Measurements from ENCODE around the gene SLC22A1.
A peak's percentile ranks its signal among the peaks of the same experiment; 100 is the strongest.
"Not testable (repeated sequence)": the region's sequence is repeated elsewhere in the genome, so short reads cannot be mapped to it uniquely, and the experiment has no call there.

Gene SLC22A1

DNA sequence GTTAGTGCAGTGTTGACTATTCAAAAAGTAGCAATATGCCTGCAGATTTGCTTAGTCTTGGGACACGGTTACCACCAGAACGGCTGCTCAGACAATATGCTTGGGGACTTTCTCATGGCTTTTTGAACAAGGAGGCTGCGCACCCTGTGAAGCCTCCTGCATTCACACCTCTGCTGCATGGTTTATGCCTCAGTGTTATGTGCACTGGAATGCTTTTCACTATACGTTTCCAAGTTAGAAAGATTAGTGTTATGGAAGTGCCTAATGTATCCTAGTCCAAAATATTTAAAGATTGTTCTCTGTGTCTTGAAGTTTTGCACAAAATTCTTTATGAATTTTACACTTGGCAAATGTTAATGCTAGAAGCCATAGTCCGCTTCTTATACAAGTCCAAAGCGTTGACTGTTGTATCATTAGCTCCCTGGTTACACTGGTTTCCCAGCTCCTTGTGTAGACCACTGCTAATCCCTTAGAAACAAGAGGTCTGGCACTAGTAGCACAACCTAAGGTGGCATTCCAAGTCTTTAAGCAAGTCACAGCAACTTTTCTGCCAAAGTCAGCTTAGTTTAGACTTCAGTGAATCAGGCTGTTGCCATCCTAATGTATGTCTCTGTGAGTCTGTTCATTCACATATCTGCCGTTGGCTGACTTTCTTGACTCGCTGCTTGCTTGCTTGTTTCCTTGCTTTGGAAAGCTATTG, 26.3 kb upstream of the SLC22A1 start:
- DNase-seq: no peak

DNA sequence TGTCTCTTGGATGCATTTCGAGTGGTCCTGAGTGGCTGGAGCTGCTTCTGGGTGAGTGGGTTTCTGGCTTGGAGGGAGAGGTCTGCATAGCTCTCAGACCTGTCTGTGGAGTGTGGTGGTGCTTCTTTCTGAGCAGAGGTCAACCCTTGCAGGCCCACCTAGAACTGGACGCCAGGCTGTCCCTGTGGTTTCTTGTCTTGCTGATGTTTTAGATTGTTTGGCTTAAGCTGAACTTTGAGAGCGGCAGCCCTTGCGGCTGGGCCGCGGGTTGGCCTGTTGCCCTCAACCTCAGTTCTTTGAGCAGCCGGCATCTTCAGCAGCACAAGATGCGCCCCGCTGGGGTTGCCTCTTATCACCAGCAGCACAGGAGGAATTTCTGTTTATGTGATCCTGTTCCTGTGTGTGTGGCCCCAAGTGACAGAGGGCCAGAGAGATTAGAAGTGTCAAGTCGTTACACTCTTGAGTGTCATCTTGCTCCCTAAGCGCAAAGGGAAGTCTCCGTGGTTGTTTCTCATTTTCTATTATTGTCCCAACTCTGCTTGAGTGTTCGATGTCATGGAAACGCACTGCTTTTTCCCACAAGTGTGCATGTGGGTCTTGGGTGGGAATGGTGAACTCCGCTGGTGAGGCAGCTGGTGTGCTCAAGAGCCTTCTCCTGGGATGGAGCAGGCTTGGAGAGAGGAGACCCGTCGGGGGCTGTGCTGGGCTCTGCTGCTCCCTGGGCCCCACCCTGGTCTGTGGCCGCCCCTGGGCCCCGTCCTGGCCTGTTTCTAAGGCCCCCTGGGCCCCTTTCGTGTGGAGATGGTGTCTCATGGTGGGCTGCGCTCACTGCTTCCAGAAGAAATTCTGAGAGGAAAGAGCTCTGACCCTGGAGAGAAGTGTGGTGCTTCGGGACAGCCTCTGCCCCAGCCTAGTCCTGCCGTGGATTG, 20.1 kb upstream of the SLC22A1 start:
- DNase-seq: no peak

DNA sequence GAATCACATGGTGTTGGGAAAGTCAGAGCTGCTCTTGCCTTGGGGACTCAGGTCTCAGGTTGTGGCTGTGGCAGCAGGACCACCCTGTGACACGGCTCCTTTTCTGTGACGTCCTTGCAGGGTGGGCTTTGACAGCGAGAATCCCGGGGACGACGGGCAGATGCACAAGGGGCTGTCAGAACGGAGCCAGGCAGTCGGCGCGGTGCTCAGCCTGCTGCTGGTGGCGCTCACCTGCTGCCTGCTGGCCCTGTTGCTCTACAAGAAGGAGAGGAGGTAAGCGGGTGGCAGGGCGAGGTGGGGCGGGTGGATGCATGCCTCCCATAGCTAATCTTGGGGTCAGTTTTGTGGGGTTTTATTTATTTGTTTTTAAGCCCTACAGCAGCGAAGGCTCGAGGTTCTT, 19.2 kb upstream of the SLC22A1 start:
- DNase-seq: no peak

GRCh38 chr6:160102956-160103824, 18.4 kb upstream of the SLC22A1 start:
- peak; percentile 22 for DNase-seq

GRCh38 chr6:160103825-160104100, 17.9 kb upstream of the SLC22A1 start:
- DNase-seq: no peak

- no peak for DNase-seq
Measured at GRCh38 chr6:160104821-160105517, 16.6 kb upstream of the SLC22A1 start.

GRCh38 chr6:160106010-160106409, 15.6 kb upstream of the SLC22A1 start:
- DNase-seq: no peak

DNA sequence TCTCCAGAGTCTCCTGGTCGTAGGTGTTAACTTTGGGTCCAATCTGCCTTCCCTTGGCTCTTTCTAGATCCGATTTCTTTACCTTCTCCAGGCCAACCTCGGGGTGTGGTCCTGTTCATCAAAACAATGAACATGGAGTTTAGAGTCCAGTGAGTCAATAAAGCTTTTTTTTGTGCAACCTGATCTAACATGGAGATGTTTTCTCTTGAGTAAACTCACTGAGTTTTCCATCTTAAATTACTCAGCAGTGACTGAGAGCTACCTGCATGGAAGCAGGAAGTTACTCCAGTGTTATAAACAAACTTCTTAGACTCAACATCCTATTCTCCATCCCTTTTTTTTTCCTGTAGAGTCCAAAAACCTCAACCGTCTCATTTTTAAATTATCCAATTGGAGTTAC, 14.9 kb upstream of the SLC22A1 start:
- no peak for DNase-seq

DNA sequence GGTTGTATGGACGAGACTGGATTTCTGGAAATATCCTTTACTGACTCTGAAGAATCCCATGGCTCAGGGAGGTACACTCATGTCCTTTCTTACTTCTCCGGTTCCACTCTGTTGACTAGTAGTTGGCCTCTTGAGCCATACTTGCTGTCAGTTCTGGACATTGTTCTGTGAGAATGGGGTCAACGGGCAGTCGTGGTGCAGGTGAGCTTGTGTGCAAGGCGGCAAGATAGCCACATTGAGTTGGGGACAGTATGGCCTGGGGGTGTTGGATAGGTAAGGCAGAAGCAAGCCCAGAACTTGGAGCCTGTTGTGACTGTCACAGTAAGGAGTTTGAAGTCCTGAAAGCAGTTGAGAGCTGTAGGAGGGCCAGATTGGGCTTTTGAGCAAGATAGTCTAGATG, 13.5 kb upstream of the SLC22A1 start:
- DNase-seq: no peak

DNA sequence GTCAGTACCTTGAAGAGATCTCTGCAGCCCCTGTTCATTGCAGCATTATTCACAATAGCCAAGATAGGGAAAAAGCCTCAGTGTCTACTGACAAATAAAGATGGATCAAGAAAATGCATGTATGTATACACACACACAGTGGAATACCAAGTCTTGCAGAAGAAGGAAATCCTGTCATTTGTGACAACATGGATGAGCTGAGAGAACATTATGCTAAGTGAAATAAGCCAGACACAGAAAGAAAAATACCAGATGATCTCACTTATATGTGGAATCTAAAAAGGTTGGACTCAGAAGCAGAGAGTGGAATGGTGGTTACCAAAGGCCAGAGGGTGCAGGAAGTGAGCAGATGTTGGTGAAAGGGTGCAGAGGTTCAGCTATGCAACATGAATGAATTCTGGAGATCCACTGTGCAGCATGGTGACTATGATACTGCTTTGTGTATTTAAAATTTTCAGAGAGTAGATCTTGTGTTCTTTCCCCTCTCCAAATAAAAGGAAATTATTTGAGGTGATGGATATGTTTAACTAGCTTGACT, 11.0 kb upstream of the SLC22A1 start:
- DNase-seq: no peak

- DNase-seq: no peak
Measured at GRCh38 chr6:160111806-160112205, 9.8 kb upstream of the SLC22A1 start.

DNA sequence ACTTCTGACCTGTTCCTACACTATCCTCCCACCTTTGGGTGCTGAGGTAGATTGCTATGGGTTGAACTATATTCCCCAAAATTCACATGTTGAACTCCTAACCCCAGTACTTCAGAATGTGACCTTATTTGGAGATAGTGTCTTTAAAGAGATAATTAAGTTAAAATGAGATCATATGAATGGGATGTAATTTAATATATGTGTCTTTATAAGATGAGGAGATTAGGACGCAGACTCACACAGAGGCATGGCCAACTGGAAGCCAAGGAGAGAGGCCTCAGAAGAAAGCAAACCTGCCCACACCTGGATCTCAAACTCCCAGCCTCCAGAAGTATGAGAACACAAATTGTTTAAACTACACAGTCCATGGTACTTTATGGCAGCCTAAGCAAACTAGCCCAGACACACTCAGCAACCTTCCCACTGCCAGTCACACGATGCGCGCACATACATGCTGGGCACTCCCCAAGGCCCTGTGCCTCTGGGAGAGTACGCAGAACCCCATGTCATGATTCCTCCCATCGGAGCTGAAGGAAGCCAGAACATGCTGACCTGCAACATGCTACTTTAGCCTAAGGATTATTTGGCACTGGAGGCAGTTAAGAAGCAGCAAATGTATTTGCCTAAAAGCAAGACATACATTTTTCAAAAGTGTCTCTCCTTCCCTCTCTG, 8.9 kb upstream of the SLC22A1 start:
- no peak for DNase-seq

DNA sequence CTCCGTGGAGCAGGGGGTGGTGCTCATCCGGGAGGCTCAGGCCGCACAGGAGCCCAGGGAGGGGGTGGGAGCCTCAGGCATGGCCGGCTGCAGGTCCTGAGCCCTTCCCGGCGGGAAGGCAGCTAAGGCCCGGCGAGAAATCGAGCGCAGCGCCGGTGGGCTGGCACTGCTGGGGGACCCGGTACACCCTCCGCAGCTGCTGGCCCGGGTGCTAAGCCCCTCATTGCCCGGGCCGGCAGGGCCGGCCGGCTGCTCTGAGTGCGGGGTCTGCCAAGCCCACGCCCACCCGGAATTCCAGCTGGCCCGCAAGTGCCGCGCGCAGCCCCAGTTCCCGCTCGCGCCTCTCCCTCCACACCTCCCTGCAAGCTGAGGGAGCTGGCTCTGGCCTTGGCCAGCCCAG, 7.1 kb upstream of the SLC22A1 start:
- DNase-seq: not testable (repeated sequence)

- DNase-seq: no peak
Measured at GRCh38 chr6:160115421-160115820, 6.2 kb upstream of the SLC22A1 start.

GRCh38 chr6:160116411-160116810, 5.2 kb upstream of the SLC22A1 start:
- no peak for DNase-seq

DNA sequence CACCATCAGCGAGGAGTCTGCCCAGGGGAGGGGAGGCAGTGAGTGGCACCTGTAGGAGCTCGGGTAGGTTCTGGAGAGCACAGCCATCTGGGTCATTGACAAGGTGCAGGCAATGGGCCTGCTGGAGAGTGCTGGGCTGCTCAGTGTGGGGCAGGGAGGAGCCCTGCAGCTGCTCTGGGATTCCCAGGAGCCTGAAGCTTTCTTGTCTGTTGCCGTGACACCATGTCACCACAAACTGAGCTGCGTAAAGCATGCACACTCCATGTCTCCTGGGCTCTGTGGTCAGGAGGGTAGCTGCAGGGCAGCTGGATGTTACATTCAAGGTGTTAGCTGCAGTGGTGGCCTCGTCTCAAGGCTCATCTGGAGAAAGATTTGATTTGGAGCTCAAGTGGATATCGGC, 4.5 kb upstream of the SLC22A1 start:
- no peak for DNase-seq

DNA sequence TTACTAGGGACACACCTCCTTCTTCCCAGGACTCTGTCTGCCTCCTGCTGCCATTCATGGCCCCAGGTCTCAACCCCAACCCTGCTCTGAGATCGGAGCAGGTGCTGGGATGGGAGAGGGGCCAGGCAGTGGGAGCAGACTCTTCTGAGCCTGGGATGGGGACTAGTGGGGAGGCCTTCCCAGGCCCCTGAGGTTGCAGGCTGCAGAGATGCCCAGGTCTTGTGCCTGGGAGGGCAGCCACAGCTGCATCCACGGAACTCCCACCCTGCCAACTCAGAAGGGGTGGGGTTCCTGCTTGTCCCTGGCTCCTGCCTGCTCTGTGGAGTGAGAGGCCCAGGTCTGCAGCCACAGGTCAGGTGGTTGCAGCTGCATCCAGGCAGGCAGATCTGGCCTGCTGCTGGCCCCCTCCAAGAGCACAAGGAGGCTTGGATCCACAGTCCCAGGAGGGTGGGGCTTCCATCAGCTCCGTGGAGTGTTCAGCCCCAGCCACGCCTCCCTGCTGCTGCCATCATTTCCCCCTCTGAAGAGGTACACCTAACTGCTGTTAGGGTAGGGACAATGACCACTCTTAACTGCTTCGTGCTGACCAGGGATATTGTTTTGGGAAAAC, 2.9 kb upstream of the SLC22A1 start:
- no peak for DNase-seq

DNA sequence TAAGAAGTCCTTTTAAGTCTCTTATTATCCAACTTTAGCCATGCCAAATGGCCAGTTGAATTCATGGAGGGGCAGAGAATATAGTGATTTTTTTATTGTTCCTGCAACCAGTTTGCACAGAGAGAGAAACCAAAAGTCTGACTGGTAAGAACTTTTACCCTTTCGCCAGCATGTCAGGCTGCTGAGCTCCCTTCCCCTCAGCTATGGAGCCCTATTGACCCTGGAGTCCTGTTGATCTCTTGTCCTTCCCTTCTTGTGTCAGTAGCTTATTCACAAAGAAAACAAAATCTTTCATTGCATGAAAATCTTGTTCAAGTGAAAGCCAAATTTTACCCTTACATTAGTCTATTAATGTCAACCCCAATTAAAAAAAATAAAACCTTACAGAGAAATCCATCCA, 1.5 kb upstream of the SLC22A1 start:
- no peak for DNase-seq

DNA sequence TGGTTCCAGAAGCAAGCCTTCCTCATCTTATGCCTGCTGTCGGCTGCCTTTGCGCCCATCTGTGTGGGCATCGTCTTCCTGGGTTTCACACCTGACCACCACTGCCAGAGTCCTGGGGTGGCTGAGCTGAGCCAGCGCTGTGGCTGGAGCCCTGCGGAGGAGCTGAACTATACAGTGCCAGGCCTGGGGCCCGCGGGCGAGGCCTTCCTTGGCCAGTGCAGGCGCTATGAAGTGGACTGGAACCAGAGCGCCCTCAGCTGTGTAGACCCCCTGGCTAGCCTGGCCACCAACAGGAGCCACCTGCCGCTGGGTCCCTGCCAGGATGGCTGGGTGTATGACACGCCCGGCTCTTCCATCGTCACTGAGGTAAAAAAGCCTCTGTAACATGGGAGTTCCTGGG, 366 bp downstream of the SLC22A1 start:
- no peak for DNase-seq

DNA sequence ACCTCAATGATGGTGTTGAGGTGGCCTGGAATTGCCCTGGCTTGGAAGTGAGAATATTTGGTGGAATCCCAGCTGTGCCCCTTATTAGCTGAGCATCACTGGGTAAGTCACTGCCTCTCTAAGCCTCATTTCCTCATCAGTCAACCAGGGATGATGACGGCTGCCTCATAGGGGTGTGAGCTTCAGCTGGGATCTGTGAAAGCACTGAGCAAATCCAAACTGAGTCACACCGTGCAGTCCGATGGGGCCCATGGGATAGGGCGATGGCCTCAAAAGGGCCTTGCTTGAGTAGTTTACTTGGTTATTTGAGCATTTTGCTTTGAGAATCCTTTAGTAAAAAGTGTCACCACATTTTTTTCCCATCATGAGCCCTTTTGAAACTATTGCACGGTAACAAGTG, 1.1 kb downstream of the SLC22A1 start:
- peak; percentile 21 for DNase-seq

- DNase-seq: no peak
Measured at GRCh38 chr6:160124007-160124406, 2.4 kb downstream of the SLC22A1 start.

GRCh38 chr6:160124605-160125004, 3.0 kb downstream of the SLC22A1 start:
- DNase-seq: no peak

All from suppressor macrophage treated with lipopolysaccharide for 4 hours (primary cell).